Daoy (cell line): ENCODE data around the gene STX10. TPM values are rescaled to one million over a fixed set of nuclear protein-coding genes. Genes with fewer than 3 reads are reported as not detected.
"Not testable (repeated sequence)": the region's sequence is repeated elsewhere in the genome, so short reads cannot be mapped to it uniquely, and the experiment has no call there.

Experiments used
- DNase-seq: peaks from one replicate; pipeline ENCODE4 v3.0.0-alpha.2; 2015; ENCODE audit warnings: low read depth
- total RNA-seq: library from RNA; depleted of rRNA; stranded (reverse); fragments of >200 nt; shearing (Covaris generic); gene quantifications from 2 replicates; pipeline ENCODE4 v1.2.3, GENCODE V29; 2014

Gene STX10
- total RNA-seq, 1 experiment from 2014 or later = 88.8 TPM

DNA sequence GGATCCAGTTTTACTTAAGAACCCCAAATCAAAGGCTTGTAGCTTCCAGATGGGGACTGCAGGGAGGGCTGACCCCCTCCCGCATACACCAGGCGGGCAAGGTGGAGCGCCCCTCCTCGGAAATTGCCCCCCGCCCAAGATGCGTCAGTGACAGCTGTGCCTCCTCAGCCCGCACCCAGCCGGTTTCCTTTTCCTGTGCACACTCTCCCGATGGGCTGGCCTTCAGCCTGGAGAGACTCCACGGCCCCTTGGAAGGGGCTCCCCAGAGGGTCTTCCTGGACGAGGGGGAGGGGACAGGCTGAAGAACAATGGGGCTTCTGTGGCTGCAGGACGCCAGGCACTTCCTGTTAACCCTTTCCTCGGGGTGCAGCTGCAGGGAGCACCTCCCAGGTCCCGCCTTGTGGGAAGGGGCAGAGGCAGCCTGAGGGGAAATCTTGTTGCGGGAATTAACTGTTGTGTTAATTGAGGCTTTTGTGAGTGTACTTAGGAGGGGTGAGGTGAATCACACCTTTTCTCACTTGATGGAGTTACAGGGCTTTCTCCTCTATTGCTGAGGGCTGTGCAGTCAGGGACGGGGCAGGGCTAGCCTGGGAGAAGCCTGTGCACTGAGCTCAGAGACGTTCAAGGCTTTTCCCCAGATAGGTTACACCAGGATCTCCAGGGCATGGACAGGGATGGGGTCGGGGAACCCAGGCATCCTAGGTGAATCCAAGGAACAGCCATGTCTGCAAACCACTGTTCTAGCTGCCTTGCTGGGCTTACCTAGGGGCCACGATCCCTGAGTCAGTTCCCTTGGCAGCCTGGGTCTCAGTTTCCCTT, 14.4 kb upstream of the STX10 start:
- DNase-seq = peak; percentile 88

DNA sequence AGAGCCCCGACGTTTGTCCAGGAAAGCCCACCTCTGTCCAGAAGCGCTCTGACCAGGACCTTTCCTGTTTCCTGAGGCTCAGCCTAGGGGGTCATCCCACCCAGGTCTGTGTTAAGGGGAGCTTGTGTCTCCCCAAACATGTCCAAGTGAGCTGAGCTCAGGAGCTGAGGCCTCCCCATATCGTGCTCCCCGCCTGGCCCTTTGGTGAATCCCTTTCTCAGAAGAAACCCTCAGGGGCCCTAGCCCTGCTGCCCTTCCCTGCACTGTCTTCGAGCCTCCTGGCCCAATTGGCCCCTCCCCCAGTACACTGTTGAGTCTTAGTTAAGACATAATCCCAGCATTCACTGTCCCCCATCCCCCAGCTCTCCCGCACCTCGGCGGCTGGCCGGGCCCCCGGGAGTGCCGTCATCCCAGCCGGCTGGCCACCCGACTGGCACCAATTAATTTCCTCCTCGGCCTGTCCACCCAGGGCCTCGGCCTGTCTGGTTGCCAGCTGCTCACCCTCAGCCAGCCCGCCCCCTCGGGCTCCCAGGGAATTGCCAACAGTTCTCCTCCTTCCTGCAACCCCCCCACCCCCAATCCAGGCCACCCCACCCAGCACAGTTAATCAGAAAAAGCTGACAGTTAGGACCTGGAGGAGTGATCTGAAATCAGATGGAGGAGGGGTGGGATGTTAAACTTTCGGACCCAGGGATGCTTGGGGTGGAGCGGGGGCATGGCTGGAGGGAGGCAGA, 13.6 kb upstream of the STX10 start:
- peak; percentile 88 for DNase-seq

DNA sequence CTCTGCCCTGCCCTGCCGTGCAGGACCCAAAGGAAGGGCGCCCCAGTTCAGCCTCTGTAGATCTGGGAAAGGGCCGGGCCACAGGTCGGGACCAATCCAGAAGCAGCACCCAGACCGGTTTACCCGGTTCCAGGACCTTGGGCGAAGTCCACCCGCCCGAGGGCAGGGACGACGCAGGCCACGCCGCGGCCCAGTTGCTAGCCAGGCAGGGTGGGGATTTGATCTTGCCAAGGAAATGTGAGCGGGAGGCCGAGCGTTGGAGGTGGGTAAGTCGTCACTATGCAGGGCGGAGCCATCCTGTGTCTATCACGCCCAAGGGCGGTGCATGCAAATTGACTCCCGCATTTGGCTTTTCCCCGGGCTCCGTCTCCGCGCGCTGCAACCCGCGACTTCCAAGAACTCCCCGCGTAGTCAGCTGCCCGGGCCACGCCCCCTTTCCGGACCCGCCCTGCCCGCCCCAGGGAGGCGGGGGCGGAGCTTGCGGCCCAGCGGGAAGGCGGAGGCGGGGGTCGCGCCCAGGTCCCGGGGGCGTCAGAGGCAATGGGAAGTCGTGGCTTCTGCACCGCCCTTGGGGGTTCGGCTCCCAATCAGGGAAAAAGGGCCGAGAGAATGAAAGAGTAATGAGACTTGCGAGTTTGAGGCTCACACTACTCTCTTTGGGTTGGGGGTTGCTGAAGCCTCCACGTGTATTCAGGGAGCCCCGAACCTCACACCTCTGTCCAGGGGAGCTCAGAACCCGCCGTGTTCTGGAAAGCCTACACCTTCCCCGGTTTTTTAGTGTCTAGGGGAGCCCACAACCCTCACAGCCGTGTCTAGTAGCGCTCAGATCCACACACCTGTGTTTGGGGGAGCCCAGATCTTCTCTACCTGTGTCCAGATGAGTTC, 12.8 kb upstream of the STX10 start:
- peak; percentile 98 for DNase-seq

DNA sequence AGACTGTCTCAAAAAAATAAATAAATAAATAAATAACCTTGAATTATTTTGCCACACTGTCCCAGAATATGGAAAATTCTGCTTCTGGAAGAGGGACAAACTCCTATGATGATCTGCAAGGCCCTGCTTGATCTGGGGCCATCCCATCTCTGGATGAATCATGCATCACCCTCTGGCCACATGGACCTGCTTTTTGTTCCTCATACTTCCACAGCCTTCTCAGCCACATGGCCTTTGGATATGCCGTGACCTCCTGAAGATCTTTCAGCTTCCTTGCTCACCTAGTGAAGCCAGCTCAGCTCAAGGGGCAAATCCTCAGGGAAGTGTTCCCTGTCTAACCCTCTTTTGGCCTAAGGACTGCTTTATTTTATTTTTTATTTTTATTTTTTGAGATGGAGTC, 10.4 kb upstream of the STX10 start:
- peak; percentile 42 for DNase-seq

DNA sequence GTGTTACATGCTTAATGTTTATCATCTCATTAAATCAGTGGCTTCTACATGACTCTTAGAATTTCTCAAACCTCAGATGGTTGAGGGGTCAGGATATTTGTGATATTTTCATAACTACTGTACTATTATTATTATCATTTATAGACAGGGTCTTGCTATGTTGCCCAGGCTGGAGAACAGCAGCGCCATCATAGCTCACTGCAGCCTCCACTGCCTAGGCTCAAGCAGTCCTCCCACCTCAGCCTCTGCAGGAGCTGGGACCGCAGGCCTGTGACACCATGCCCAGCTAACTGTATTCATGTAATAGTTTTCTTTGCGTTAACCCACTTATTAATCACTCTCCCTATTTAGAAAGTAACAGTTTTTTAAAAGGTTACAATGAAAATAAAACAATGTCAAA, 9.5 kb upstream of the STX10 start:
- no peak for DNase-seq

DNA sequence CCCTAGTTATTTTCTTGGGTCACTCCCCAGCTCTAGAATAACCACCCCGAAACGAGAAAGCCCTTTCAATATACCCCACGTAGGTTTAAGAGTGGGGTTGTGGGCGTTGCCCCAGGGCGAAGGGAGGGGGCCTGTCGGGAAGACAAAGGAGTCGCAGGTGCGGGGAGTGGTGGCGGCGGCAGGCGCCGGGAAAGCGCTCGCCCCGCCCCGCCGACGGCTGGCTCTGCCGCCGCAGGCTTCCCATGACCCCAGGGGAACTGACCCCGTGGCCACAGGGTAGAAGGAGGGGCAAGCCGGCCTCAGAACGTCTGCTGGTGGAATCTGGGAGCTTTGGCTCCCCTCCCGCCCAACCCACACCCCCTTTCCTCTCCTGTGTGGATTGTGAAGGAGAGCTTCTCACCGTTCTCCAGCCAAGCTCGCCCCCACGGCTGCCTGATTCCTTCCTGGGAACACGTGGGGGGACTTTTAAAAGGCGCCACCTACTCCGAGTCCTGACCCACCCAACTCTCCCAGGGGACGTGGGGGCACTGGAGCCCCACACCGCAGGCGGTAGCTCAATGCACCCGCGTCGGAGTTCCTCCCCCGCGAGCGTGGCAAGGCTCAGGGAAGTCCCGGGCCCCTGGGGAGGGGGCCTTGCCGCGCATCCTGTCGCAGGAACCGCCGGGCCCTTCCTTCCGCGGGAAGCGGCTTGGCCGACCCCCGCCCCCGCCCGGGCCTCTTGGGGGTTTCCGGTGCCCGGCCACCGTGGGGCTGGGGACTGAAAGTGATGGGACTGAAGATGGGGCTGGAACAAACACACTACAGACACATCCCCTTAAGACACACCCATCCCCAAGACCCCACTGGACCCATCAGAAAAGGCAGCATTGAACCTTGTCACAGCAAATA, 5.5 kb upstream of the STX10 start:
- DNase-seq = peak; percentile 85

DNA sequence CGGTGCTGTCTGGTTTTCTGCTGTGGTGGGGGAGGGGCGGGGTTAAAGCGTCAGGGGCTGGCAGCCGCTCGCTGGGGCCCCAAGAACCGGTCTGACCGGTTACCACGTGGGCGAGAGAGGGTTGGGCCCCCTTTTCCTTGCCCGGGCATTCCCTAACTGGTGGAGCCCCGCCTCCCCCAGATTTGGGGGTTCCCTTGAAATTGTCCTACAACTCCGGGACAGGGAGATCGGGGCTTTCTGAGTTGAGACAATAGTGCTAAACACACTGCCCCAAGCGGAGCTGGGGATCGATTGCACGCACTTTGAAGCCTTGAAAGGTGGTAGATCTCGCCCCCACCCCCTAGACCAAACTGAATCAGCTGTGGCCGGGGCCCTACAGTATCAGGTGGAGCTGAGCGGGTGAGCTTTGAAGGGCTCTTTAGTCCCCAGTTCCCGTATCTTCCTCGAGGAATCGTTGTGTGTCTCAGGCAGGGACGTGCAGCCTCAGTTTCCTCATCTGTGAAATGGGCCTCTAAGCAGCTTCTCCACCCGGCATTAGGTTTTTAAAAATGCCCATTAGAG, 4.8 kb upstream of the STX10 start:
- peak; percentile 76 for DNase-seq

DNA sequence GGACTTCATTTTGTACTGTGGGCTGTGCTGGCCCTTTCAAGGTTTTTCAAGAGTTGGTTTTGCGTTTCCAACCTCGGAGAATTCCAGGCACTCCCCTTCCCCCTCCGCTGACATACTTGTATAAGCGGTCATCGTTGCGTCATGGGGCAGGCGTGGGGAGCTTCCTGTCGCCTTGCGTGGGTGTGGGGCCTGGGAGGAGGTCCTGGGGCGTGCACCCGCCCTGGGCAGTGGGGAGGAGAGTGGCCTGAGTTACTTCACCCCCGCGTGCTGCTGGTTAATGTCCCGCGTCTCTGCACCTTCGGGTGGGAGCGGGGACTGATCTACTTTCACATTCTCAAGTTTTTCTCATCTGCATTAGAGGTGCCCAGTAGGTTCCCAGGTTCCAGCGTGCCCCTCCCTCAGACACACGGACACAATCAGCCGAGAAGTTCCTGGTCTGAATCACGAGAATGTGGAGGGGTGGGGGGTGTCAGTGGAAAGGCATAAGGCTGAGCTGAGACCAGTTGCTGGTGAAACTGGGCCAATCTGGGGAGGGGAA, 4.1 kb upstream of the STX10 start:
- peak; percentile 90 for DNase-seq

DNA sequence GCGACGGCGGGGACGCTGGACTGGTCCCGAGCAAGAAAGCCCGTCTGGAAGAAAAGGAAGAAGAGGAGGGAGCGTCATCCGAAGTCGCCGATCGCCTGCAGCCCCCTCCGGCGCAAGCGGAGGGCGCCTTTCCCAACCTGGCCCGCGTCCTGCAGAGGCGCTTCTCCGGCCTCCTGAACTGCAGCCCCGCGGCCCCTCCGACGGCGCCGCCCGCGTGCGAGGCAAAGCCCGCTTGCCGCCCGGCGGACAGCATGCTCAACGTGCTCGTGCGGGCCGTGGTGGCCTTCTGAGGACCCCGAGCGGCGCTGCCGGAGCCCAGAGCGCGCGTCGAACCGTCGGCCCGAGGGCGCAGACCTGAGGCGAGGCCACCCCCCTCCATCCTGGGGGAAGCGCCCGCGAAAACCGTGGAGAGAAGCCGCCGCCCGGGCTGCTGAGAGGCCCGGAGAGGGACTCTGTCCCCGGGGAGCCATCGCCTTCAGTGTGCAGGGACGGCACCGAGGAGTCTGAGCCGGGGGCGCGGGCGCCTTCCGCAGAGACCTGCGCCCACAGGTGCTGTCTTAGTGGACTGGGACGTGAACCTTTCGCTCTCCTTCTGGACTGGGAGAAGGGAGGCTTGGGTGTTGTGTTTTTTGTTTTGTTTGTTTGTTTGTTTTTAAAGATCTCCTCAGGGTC, 3.5 kb upstream of the STX10 start:
- DNase-seq = no peak

DNA sequence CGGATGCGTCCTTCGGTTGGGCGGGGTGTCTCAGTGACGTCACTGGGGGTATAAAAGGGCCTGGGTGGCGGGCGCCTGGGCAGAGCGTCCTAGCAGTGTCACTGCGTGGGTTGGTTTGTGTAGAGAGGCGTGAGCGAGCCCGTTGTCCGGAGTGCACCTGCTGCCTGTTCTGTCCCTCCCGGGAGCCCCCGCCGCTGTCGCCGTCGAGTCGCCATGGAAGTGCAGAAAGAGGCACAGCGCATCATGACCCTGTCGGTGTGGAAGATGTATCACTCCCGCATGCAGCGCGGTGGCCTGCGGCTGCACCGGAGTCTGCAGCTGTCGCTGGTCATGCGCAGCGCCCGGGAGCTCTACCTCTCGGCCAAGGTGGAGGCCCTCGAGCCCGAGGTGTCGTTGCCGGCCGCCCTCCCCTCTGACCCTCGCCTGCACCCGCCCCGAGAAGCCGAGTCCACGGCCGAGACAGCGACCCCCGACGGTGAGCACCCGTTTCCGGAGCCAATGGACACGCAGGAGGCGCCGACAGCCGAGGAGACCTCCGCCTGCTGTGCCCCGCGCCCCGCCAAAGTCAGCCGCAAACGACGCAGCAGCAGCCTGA, 2.9 kb upstream of the STX10 start:
- DNase-seq = peak; percentile 97

DNA sequence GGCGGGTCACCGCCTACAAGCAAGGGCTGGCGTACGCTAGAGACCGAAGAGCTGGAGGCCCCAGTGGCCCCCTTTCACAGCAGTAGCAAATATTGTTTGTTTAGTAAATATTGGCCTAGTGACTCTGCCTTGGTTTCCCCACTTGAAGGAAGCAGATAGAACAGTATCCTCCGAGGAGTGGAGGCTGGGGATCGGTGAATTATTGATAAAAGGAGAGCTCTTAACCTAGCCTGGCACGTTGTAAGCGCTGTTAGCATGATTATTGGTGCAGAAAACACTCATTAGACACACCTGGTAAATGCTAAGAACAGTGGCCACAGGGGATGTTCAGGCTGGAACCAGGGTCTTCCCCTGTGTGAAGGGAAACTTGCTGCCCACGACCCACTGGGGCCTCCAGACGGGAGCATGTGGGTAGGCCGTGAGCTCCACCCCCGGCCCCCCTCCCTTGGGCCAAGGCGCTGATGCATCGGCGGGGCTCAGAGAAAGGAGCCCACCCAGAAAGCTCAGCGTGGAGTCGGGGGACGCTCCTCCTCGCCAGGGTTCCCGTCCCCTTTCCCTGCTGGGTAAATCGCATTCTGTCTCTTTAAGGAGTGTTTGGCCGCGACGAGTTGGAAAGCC, 2.3 kb upstream of the STX10 start:
- no peak for DNase-seq

DNA sequence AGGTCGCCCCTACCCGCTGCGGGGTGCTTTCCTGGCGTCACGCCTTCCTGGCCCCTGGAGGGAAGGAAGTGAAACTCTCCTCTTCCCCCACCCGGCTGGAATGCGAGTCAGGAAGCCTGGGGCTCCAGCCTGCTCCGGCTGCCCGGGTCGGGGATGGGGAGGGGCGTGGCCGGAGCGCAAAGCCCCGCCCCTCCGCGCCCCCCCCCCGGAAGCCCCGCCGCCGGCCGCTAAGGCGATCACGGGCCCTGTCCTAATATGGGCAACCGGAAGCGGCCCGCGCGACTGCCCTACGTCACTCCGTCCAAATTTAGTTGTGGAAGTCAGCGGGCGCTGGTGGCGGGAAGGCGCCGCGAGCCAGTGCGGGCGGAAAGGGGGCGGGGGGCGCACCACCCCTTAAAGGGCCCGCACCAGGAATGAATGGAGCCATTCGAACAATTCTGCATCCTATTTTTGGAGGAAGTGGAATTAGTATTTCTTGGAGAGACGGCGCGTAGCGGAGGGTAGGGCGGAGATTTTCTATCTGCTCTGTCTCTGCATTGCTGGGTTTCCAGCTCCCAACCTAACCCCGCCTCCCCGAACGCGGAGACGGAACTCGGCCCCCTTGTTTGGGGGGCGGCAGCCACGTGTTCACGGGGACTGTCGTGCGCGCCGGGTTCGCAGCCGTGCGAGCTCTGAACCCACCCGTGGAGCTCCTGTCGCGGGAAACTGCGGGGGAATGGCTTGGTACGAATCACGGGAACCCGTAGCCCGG, 1.6 kb upstream of the STX10 start:
- peak; percentile 98 for DNase-seq

DNA sequence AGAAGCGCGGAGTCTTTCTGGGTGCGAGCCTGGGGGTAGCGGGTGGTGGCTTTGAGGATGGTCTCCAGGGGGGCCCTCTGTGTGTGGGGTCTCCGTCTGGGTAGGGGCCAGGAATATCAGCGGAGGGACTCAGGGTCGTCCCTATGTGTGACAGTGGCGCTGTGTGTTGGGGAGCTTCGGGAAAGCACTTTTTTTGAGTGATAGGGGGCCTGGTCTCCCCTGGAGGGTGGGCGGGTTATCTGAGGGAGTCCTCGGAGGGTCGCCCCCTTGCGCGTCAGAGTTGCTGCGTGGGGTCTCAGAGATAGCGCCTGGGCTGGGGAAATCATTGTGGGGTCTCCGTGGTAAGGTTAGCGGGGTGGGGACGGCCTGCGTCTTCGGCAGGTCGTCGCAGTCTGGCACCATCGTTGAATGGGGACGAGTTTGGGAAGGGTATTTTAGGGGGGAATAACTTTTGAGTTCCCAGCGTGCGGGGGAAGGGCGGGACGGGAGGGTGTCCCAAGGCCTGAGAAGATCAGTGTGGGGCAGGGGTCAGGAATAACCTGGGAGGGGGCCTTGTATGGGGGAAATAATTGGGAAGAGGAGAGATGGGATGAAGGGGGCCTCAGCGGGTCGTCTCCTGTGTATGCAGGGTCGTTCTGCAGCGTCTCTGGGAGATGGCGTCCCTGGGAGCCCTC, 893 bp upstream of the STX10 start:
- DNase-seq = no peak

DNA sequence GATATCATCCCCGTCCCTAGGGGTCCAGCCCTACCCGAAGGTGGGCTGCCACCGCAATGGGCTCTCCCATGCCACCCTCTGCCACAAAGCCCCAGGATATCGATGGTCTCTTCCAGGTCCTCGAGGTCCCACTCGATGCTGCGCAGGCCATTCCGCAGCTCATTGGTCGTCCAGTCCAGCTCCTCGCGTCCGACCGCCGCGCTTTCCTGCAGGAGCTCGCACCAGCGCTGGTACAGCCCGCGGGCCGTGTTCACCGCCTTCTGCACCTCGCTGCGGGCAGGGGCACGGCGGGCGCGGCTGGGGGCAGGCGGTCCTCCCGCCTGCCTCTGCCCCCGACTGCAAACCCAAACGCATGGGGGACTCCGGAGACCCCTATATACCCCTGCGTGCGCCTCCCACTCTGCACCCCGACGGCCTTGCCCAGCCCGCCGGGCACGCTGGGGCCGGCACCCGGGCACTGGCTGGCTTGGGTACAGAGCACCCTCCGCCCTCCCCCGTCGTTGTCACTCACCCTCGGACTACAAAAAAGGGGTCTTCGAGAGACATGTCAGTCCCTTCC, 468 bp downstream of the STX10 start:
- peak; percentile 74 for DNase-seq

DNA sequence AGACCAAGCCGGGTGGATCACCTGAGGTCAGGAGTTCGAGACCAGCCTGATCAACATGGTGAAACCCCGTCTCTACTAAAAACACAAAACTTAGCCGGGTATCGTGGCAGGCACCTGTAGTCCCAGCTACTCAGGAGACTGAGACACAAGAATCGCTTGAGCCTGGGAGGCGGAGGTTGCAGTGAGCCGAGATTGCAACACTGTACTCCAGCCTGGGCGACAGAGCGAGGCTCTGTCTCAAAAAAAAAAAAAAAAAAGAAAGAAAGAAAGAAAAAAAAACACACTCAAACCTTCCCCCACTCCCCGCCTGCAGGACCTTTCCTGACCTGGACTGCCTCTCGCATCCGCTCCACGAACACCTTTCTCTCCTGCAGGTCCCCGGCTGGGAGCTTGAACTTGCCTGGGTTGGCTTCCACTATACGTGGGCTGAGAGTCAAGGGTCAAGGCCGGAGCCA, 975 bp downstream of the STX10 start:
- not testable (repeated sequence) for DNase-seq

DNA sequence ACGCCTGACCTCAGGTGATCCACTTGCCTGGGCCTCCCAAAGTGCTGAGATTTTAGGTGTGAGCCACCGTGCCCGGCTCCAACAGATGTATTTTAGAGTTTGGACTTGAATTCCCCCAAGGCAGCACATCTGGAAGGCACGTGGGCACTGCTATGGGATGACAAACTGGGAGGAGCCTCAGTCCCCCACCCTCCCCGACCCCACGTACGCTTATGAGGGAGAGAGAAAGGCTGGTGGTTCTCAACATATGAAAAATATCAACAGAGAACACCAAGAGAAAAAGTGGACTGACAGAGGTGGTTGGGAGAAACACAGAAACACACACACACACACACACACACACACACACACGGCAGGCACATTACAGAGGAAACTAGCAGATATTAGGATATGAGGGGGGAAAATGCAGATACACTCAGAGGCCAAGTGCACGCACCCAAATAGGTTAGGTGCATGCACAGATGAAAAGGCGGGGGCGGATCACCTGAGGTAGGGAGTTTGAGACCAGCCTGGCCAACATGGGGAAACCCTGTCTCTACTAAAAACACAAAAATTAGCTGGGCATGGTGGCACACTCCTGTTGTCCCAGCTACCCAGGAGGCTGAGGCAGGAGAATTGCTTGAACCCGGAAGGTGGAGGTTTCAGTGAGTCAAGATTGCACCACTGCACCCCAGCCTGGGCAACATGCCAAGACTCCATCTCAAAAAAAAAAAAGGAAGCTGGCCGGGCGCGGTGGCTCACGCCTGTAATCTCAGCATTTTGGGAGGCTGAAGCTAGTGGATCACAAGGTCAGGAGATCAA, 3.2 kb downstream of the STX10 start:
- DNase-seq = peak; percentile 63
